ENCODE measurements around the gene CHDH. TPM values are rescaled to one million over a fixed set of nuclear protein-coding genes. Genes with fewer than 3 reads are reported as not detected.

Gene CHDH
- total RNA-seq, 1 experiment from 2014 or later: 28.5 TPM

DNA sequence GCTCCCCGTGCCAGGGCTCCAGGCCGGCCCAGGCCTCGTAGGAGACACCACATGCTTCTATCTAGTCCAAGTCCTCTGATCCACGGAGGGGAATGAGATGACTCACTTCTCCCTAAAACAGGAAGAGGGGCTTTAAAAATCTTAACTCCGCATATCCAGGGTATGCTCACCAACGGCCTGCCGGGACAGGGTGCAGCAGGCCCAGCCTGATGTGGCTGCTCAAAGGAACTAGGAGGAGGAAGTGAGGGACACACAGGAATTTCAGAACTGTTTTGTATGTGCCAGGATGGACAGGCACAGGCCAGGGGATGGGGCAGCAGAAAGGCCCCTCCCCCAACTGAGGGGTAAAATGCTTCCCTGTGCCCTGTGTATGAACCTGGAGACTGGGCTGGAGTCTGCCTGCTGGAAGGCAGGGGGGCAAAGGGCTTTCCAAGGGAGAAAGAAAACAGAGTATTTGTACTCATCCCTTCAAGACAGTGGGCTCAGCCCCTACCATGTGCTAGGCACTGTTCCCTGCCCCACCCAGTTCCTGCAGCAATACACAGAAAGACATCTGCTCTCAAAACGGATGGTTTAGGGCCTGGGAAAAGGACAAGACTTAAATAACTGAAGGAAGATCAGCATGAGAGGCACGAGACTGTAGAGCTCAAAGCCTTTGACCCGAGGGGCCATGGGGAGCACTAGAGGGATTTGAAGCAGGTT lies 22.1 kb downstream of the CHDH start:
- DNase-seq: no peak
- BruUV-seq (replicated peaks): no TSS peak
- H3K9me3 Mint-ChIP-seq (ENCODE audit: low read depth, unreplicated experiment): no peaks in the 10 kb centered on the region
- H3K36me3 Mint-ChIP-seq (ENCODE audit: insufficient read depth, unreplicated experiment): peaks cover 21% of the 10 kb centered on the region
- H3K4me3 Mint-ChIP-seq (ENCODE audit: low read depth, unreplicated experiment): no peak overlapping the region
- no peak overlapping the region for H3K27ac Mint-ChIP-seq (ENCODE audit: unreplicated experiment)
- H3K4me1 Mint-ChIP-seq (ENCODE audit: low read depth, unreplicated experiment): peaks cover 31% of the 10 kb centered on the region
- intact Hi-C loops (cut with micrococcal nuclease; ENCODE audit: unreplicated experiment): no loop called here
- H3K27me3 Mint-ChIP-seq (ENCODE audit: unreplicated experiment): no peaks in the 10 kb centered on the region
- CTCF ChIA-PET: no interaction called here
- TF ChIP-seq, protein P1, sequence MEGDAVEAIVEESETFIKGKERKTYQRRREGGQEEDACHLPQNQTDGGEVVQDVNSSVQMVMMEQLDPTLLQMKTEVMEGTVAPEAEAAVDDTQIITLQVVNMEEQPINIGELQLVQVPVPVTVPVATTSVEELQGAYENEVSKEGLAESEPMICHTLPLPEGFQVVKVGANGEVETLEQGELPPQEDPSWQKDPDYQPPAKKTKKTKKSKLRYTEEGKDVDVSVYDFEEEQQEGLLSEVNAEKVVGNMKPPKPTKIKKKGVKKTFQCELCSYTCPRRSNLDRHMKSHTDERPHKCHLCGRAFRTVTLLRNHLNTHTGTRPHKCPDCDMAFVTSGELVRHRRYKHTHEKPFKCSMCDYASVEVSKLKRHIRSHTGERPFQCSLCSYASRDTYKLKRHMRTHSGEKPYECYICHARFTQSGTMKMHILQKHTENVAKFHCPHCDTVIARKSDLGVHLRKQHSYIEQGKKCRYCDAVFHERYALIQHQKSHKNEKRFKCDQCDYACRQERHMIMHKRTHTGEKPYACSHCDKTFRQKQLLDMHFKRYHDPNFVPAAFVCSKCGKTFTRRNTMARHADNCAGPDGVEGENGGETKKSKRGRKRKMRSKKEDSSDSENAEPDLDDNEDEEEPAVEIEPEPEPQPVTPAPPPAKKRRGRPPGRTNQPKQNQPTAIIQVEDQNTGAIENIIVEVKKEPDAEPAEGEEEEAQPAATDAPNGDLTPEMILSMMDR (IDR thresholded peaks at IDR 0.05; ENCODE audit: unreplicated experiment): no peak

DNA sequence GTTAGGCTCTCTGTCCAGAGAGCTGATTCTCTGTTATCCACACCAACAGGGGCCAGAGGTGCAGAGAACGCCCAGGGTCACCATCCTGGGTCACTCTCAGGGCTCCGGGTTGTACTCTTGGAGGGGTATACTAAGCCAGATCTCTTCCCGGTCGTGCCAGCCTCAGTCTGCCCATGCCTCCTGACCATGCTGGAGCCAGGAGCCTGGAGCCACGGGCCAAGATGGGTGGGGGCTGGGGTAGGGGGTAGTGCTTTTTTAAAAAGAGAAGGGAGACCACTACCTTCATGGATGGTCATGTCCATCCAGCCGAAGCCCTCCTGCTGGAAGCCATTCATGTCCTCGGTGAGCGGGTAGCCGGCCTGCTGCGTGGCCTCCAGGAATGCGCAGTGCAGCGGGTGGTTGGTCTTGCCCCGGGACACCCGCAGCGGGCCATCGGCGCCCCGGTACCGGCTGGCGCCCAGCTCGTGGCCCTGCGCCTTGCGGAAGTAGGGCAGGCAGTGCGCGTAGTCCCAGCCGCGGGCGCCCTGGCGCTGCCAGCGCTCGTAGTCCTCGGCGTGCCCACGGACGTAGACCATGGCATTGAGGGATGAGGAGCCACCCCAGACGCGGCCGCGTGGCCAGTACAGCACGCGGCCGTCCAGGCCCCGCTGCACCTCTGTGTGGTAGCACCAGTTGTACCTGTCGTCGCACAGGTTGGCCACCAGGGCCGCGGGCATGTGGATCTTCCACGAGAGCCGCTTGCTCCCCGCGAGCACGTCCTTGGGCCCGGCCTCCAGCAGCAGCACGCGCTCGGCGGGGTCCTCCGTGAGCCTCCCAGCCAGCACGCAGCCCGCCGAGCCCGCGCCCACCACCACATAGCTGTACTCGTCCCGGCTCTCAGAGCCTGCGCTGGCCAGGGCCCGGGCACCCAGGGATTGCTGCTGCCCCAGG lies 22.9 kb downstream of the CHDH start:
- CTCF ChIA-PET: no interaction called here

DNA sequence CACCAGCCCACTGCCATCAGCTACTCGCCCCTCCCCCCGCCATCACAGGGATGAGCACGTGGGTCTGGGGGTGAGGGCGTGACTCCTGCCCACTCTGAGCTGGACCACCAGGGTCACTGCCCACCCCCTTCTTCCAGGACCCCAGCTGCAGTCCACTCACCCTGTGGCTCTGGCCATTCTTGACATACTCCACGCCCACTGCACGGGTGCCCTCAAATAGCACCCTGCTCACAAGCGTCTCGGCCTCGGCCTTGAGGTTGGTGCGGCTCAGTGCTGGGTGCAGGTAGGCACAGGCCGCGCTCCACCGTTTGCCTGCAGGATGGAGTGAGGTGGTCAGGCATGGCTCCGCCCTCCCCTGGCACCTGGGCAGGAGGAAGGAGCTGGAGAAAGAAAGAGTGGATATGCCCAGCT lies 23.9 kb downstream of the CHDH start:
- TF ChIP-seq, protein P1 (IDR thresholded peaks at IDR 0.05; ENCODE audit: unreplicated experiment): no peak
- H3K9me3 Mint-ChIP-seq (ENCODE audit: low read depth, unreplicated experiment): no peaks in the 10 kb centered on the region
- H3K4me3 Mint-ChIP-seq (ENCODE audit: low read depth, unreplicated experiment): no peak overlapping the region
- CTCF ChIA-PET: no interaction called here
- intact Hi-C loops (cut with micrococcal nuclease; ENCODE audit: unreplicated experiment): no loop called here
- no peak overlapping the region for H3K27ac Mint-ChIP-seq (ENCODE audit: unreplicated experiment)
- no peaks in the 10 kb centered on the region for H3K27me3 Mint-ChIP-seq (ENCODE audit: unreplicated experiment)
- H3K4me1 Mint-ChIP-seq (ENCODE audit: low read depth, unreplicated experiment): peaks cover 14% of the 10 kb centered on the region
- H3K36me3 Mint-ChIP-seq (ENCODE audit: insufficient read depth, unreplicated experiment): peaks cover 29% of the 10 kb centered on the region
- BruUV-seq (replicated peaks): no TSS peak
- DNase-seq: no peak

More for the DNA sequence above, 22.9 kb downstream of the CHDH start:
- Mint-ChIP-seq H3K9me3 (ENCODE audit: low read depth, unreplicated experiment) (no peaks in the 10 kb centered on the region), H3K27me3 (ENCODE audit: unreplicated experiment) (no peaks in the 10 kb centered on the region), H3K36me3 (ENCODE audit: insufficient read depth, unreplicated experiment) (peaks cover 21% of the 10 kb centered on the region), H3K4me3 (ENCODE audit: low read depth, unreplicated experiment) (no peak overlapping the region), H3K27ac (ENCODE audit: unreplicated experiment) (no peak overlapping the region), H3K4me1 (ENCODE audit: low read depth, unreplicated experiment) (peaks cover 23% of the 10 kb centered on the region)
- intact Hi-C loops (cut with micrococcal nuclease; ENCODE audit: unreplicated experiment): no loop called here
- DNase-seq: no peak
- TF ChIP-seq, protein P1 (IDR thresholded peaks at IDR 0.05; ENCODE audit: unreplicated experiment): no peak
- no TSS peak for BruUV-seq (replicated peaks)

DNA sequence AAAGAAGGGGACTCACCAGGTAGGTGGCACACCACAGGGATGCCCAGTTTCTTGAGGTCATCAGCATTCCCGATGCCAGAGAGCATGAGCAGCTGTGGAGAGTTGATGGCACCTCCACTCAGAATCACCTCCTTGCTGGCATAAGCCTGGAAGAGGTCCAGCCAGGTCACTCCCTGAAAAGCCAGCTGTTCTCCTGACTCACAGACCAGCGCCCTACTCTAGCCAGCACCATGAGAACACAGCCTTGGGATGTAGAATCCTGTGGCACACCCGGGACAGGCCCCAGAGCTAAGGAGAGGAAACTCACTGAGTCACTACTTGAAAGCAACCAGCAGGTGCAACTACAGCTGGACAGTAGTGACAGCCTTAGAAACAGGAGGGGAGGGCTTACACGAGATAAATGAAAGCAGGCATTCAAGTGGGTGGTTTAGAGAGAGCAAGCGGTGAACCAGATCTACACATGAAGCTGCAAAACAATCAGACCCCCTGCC lies 24.5 kb downstream of the CHDH start:
- no peak overlapping the region for H3K27ac Mint-ChIP-seq (ENCODE audit: unreplicated experiment)
- intact Hi-C loops (cut with micrococcal nuclease; ENCODE audit: unreplicated experiment): no loop called here
- peaks cover 35% of the 10 kb centered on the region for H3K36me3 Mint-ChIP-seq (ENCODE audit: insufficient read depth, unreplicated experiment)
- H3K27me3 Mint-ChIP-seq (ENCODE audit: unreplicated experiment): no peaks in the 10 kb centered on the region
- TF ChIP-seq, protein P1 (IDR thresholded peaks at IDR 0.05; ENCODE audit: unreplicated experiment): no peak
- peaks cover 8% of the 10 kb centered on the region for H3K4me1 Mint-ChIP-seq (ENCODE audit: low read depth, unreplicated experiment)
- H3K4me3 Mint-ChIP-seq (ENCODE audit: low read depth, unreplicated experiment): no peak overlapping the region
- CTCF ChIA-PET: no interaction called here
- no peaks in the 10 kb centered on the region for H3K9me3 Mint-ChIP-seq (ENCODE audit: low read depth, unreplicated experiment)
- no TSS peak for BruUV-seq (replicated peaks)
- DNase-seq: no peak

Measured in Calu3 (cell line).